ENCODE data around the gene AGXT.

The AGXT gene

GRCh38 chr2:240927390-240927781 is 58.8 kb downstream of the AGXT start:
- Mint-ChIP-seq H3K9me3 (no peaks in the 10 kb centered on the region), H3K4me3 (no peak overlapping the region), H3K36me3 (no peaks in the 10 kb centered on the region), H3K27ac (no peak overlapping the region), H3K4me1 (no peaks in the 10 kb centered on the region)
- DNase-seq (ENCODE audit: low spot score in 2 of 2) = no peak
- no peak for ATAC-seq

GRCh38 chr2:240928476-240929363 is 60.1 kb downstream of the AGXT start:
- H3K4me1 Mint-ChIP-seq = no peaks in the 10 kb centered on the region
- no peak overlapping the region for H3K4me3 Mint-ChIP-seq
- no peaks in the 10 kb centered on the region for H3K36me3 Mint-ChIP-seq
- no peak for DNase-seq (ENCODE audit: low spot score in 2 of 2)
- ATAC-seq = no peak
- no peak overlapping the region for H3K27ac Mint-ChIP-seq
- no peaks in the 10 kb centered on the region for H3K9me3 Mint-ChIP-seq

- DNase-seq (ENCODE audit: low spot score in 2 of 2) (no peak), ATAC-seq (no peak)
- Mint-ChIP-seq H3K36me3 (no peaks in the 10 kb centered on the region), H3K27ac (no peak overlapping the region), H3K9me3 (no peaks in the 10 kb centered on the region), H3K4me1 (no peaks in the 10 kb centered on the region), H3K4me3 (no peak overlapping the region)
Measured at GRCh38 chr2:240929364-240930095, 60.9 kb downstream of the AGXT start.

All from stimulated activated effector memory CD8-positive, alpha-beta T cell treated with anti-CD3 and anti-CD28 coated beads, Interleukin-12 subunit alpha, Interleukin-12 subunit beta, amount 100 ng/mL, for 72 hours (primary cell).